K562 (cell line): ENCODE measurements around the gene NDUFV2. TPM values are rescaled to one million over a fixed set of nuclear protein-coding genes. Genes with fewer than 3 reads are reported as not detected.

ENCODE experiments used
- DPF2 ChIP-seq: fragments of 450-650 bp; IDR thresholded peaks from 2 replicates; pipeline ENCODE4 v1.6.1; 2016
- HDAC2 ChIP-seq: fragments of 450-650 bp; IDR thresholded peaks from 2 replicates; pipeline ENCODE4 v1.6.1; 2016; ENCODE audit warnings: mild to moderate bottlenecking
- L3MBTL2 ChIP-seq: fragments of 450-650 bp; IDR thresholded peaks from 2 replicates; pipeline ENCODE4 v1.6.1; 2016; ENCODE audit warnings: mild to moderate bottlenecking, moderate library complexity
- PHF8 ChIP-seq: fragments of 200-600 bp; sonication (generic); IDR thresholded peaks from 2 replicates; pipeline ENCODE4 v1.6.1; 2012; ENCODE audit warnings: mixed run types, mild to moderate bottlenecking, inconsistent platforms, low read length, moderate library complexity, borderline replicate concordance
- RAD51 ChIP-seq: fragments of 450-650 bp; IDR thresholded peaks from 2 replicates; pipeline ENCODE4 v1.7.1; 2016; ENCODE audit warnings: low read depth, mild to moderate bottlenecking, borderline replicate concordance
- RBM39 ChIP-seq: fragments of 200-400 bp; formaldehyde crosslinking; optimal IDR thresholded peaks from 2 replicates; pipeline ENCODE3; 2018; ENCODE audit warnings: low read depth, low read length
- SMAD3 ChIP-seq: fragments of 450-650 bp; formaldehyde crosslinking; conservative IDR thresholded peaks from 2 replicates; pipeline ENCODE4 v1.4.0; 2020; ENCODE audit warnings: mild to moderate bottlenecking
- TAF9B ChIP-seq: fragments of 450-650 bp; IDR thresholded peaks from 2 replicates; pipeline ENCODE4 v1.6.1; 2018; ENCODE audit warnings: mild to moderate bottlenecking; ENCODE audit not compliant: partially characterized antibody
- TEAD2 ChIP-seq: fragments of 450-650 bp; IDR thresholded peaks from 2 replicates; pipeline ENCODE4 v1.6.1; 2016; ENCODE audit warnings: missing genetic modification characterization, control low read depth, missing compliant biosample characterization
- ZBTB17 ChIP-seq: fragments of 450-650 bp; formaldehyde crosslinking; IDR thresholded peaks from 2 replicates; pipeline ENCODE4 v1.4.0; 2020; ENCODE audit warnings: mild to moderate bottlenecking
- ZNF175 ChIP-seq: fragments of 200-800 bp; sonication (Bioruptor generic); IDR thresholded peaks from 2 replicates; pipeline ENCODE4 v1.6.1; 2016; ENCODE audit warnings: low read depth, mild to moderate bottlenecking, missing genetic modification characterization, missing compliant biosample characterization
- ZNF589 ChIP-seq: fragments of 200-800 bp; sonication (Bioruptor generic); IDR thresholded peaks from 2 replicates; pipeline ENCODE4 v1.6.1; 2016; ENCODE audit warnings: low read depth, missing genetic modification characterization, missing compliant biosample characterization
- polyA plus RNA-seq, 8 experiments: library from polyadenylated mRNA; depleted of rRNA in 4 of 8; stranded (reverse) in 5 of 8; unstranded in 3 of 8; fragments of >200 nt; fragmentation: Nextera tagmentation in 2 of 8; fragmentation: Illumina TruSeq in 1 of 8; extraction: Ambion mirVana in 2 of 8; extraction: Trizol in 1 of 8; gene quantifications; 2 replicates each; pipeline versions ENCODE4 v1.2.1 to v1.2.3, GENCODE V29; 2011 to 2014; ENCODE audit warnings: inconsistent platforms in 1 of 8, missing spikeins in 1 of 8
- total RNA-seq, 7 experiments: library from RNA; depleted of rRNA in 6 of 7; stranded (reverse); fragments of >200 nt in 6 of 7; fragmentation: Illumina TruSeq in 2 of 7; extraction: Trizol in 2 of 7; gene quantifications; 2 replicates each; pipeline versions ENCODE4 v1.2.1 to v1.2.3, GENCODE V29; 2011 to 2021; ENCODE audit warnings: low replicate concordance in 1 of 7
- TF ChIP-seq, protein P1 (sequence below): fragments of 250-450 bp; sonication (Bioruptor Pico); IDR thresholded peaks from 2 replicates; pipeline ENCODE4 v1.4.0; 2020; ENCODE audit warnings: mild to moderate bottlenecking, moderate library complexity, borderline replicate concordance
- TF ChIP-seq, protein P2 (sequence below): fragments of 450-650 bp; IDR thresholded peaks from 2 replicates; pipeline ENCODE4 v1.6.1; 2016; ENCODE audit warnings: missing biosample characterization, missing genetic modification characterization
- TF ChIP-seq, protein P3 (sequence below), 2 experiments: fragments of 200-800 bp in 1 of 2; sonication (Bioruptor generic) in 1 of 2; sonication (generic) in 1 of 2; formaldehyde crosslinking in 1 of 2; IDR thresholded peaks in 1 of 2; conservative IDR thresholded peaks in 1 of 2; 2 replicates each; pipeline versions ENCODE4 v1.5.0 to v1.6.1; 2016 to 2020; ENCODE audit warnings: missing compliant biosample characterization in 1 of 2, missing genetic modification characterization in 1 of 2, missing genetic modification reagents in 1 of 2

The NDUFV2 gene
- total and polyA plus RNA-seq, 9 of the 15 experiments (the other 6 are each of a cell fraction or from before 2014, with no cell fraction given) = 213 to 550 (median 384) TPM

DNA sequence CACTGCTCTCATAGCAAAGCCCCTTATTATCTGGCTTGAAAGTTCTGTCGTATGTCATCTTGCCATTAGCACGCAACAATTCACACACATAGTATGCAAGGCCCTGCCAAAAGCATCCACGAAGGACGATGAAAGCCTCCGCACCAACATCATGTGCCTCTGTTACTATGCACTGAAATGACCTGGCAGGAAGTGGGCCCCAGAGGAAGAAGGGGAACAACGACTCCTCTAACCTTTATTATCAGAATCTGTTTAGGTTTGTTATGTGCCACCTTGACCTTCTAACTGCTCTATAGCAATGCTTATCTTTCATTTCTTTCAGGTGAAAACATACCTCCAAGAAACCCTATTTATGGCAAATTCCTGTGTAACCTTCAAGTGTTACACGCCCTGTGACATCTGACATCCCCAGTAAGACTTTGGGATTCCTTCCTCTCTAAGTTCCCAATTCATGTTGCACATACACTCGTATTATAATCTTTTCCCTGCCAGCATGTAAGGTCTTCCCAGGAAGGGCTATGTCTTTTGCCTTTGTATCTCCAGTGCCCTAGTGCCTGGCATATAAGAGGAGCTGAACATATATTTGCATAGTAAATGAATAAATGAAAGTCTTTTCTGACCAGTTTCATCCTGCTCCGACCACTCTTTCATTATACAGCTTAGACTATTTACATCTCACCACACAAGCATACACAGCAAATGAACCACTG lies 7.0 kb upstream of the NDUFV2 start (continued):
- TF ChIP-seq, protein P1, sequence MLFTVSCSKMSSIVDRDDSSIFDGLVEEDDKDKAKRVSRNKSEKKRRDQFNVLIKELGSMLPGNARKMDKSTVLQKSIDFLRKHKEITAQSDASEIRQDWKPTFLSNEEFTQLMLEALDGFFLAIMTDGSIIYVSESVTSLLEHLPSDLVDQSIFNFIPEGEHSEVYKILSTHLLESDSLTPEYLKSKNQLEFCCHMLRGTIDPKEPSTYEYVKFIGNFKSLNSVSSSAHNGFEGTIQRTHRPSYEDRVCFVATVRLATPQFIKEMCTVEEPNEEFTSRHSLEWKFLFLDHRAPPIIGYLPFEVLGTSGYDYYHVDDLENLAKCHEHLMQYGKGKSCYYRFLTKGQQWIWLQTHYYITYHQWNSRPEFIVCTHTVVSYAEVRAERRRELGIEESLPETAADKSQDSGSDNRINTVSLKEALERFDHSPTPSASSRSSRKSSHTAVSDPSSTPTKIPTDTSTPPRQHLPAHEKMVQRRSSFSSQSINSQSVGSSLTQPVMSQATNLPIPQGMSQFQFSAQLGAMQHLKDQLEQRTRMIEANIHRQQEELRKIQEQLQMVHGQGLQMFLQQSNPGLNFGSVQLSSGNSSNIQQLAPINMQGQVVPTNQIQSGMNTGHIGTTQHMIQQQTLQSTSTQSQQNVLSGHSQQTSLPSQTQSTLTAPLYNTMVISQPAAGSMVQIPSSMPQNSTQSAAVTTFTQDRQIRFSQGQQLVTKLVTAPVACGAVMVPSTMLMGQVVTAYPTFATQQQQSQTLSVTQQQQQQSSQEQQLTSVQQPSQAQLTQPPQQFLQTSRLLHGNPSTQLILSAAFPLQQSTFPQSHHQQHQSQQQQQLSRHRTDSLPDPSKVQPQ (CRISPR knock-in tag) = no peak
- TF ChIP-seq RBM39 = no peak
- TF ChIP-seq, protein P2, sequence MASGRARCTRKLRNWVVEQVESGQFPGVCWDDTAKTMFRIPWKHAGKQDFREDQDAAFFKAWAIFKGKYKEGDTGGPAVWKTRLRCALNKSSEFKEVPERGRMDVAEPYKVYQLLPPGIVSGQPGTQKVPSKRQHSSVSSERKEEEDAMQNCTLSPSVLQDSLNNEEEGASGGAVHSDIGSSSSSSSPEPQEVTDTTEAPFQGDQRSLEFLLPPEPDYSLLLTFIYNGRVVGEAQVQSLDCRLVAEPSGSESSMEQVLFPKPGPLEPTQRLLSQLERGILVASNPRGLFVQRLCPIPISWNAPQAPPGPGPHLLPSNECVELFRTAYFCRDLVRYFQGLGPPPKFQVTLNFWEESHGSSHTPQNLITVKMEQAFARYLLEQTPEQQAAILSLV (tag) = 0 out of 2 replicates have a peak, but pooled peaks have one; percentile 16
- TF ChIP-seq TEAD2 (tag) = 0 out of 2 replicates have a peak, but pooled peaks have one; percentile 47
- TF ChIP-seq, protein P3, sequence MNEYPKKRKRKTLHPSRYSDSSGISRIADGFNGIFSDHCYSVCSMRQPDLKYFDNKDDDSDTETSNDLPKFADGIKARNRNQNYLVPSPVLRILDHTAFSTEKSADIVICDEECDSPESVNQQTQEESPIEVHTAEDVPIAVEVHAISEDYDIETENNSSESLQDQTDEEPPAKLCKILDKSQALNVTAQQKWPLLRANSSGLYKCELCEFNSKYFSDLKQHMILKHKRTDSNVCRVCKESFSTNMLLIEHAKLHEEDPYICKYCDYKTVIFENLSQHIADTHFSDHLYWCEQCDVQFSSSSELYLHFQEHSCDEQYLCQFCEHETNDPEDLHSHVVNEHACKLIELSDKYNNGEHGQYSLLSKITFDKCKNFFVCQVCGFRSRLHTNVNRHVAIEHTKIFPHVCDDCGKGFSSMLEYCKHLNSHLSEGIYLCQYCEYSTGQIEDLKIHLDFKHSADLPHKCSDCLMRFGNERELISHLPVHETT (CRISPR knock-in tag; conservative IDR thresholded peaks at IDR 0.05 in 1 of 2, IDR thresholded peaks at IDR 0.05 in 1 of 2) = peak in 1 of 2 experiments; percentile 57; a peak in 1 of 4 replicates
- peak; percentile 42; the same call in 1 of the 2 replicates for TF ChIP-seq ZNF589 (CRISPR knock-in tag)
- TF ChIP-seq PHF8 = no peak
- TF ChIP-seq ZNF175 = peak; percentile 50
- TF ChIP-seq DPF2 = 0 out of 2 replicates have a peak, but pooled peaks have one; percentile 11
- peak; percentile 83 for TF ChIP-seq L3MBTL2
- no peak for TF ChIP-seq SMAD3
- no peak for TF ChIP-seq ZBTB17 (CRISPR knock-in tag)
- TF ChIP-seq TAF9B = peak; percentile 19
- TF ChIP-seq HDAC2 = 0 out of 2 replicates have a peak, but pooled peaks have one; percentile 35
- TF ChIP-seq RAD51 = 0 out of 2 replicates have a peak, but pooled peaks have one; percentile 17
